ENCODE results near the gene KDELR1. TPM values are rescaled to one million over a fixed set of nuclear protein-coding genes. Genes with fewer than 3 reads are reported as not detected.

KDELR1 gene
- total and polyA plus RNA-seq, 9 of the 15 experiments (the other 6 are each of a cell fraction or from before 2014, with no cell fraction given), result 6.1 to 165 (median 58.5) TPM

- TF ChIP-seq RNF219 (CRISPR knock-in tag; IDR thresholded peaks at IDR 0.05) (no peak), XRCC4 (IDR thresholded peaks at IDR 0.05; ENCODE audit: extremely low read depth, insufficient read depth, insufficient read length) (no peak), SRSF9 (IDR thresholded peaks at IDR 0.05; ENCODE audit: borderline replicate concordance, low read depth, low read length) (no peak), REST (IDR thresholded peaks at IDR 0.05; ENCODE audit: borderline replicate concordance) (no peak), REST (CRISPR knock-in tag; IDR thresholded peaks at IDR 0.05; ENCODE audit: low read depth) (no peak), YBX1 (IDR thresholded peaks at IDR 0.05) (no peak), RREB1 (CRISPR knock-in tag; IDR thresholded peaks at IDR 0.05) (no peak), STAG1 (CRISPR knock-in tag; IDR thresholded peaks at IDR 0.05; ENCODE audit: borderline replicate concordance) (no peak), HMG20A (CRISPR knock-in tag; conservative IDR thresholded peaks at IDR 0.05) (no peak)
These were observed 33.4 kb upstream of the KDELR1 start (continued) for GRCh38 chr19:48424694-48425219.

Data from K562 (cell line).